ENCODE results near the gene MDK.

MDK gene

DNA sequence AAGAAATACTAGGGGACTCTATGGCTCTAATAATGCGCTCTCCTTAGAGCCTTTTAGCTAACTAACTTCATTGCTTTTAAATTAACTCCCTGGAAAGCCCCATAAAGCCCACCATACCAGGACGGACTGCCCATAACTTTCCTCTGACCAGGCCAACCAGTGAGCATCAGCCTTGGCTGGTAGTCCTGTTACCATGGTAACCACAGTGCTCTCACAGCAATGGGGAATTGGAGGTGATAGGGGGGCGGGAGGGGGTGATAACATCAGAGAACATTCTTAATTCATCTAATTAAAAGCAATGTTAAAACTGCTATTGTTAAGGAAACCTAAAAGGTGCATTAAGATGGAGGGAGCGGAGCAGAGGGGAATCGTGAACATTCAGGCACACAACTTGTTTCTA, 37.3 kb downstream of the MDK start:
- no peaks in the 10 kb centered on the region for H3K27me3 Mint-ChIP-seq
- H3K9me3 Mint-ChIP-seq, result no peaks in the 10 kb centered on the region
- no peak overlapping the region for H3K4me3 Mint-ChIP-seq
- ATAC-seq (no peak), DNase-seq (no peak)
- H3K4me1 Mint-ChIP-seq, result peaks cover 38% of the 10 kb centered on the region
- H3K27ac Mint-ChIP-seq, result no peak overlapping the region

DNA sequence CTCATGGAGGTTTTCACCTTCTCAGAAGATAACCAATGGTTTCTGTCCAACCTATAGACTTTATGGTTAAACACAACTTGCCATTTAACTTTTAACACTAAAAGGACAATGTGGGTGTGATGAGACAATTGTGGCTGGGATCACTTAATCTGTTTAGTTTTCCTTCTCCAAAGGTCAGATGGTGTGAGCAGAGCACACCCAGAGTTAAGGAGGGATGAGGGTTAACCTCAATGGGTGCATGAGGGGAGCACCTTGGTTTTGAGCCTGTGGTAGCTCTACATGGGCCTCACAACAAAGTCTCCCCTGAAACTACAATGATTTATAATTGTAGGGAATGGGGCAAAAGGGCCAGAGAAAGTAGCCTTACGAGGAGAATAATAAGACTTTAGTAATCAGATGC, 39.0 kb downstream of the MDK start:
- H3K4me3 Mint-ChIP-seq, result no peak overlapping the region
- DNase-seq (no peak), ATAC-seq (no peak)
- no peaks in the 10 kb centered on the region for H3K9me3 Mint-ChIP-seq
- peaks cover 20% of the 10 kb centered on the region for H3K4me1 Mint-ChIP-seq
- H3K27me3 Mint-ChIP-seq, result no peaks in the 10 kb centered on the region
- no peak overlapping the region for H3K27ac Mint-ChIP-seq

DNA sequence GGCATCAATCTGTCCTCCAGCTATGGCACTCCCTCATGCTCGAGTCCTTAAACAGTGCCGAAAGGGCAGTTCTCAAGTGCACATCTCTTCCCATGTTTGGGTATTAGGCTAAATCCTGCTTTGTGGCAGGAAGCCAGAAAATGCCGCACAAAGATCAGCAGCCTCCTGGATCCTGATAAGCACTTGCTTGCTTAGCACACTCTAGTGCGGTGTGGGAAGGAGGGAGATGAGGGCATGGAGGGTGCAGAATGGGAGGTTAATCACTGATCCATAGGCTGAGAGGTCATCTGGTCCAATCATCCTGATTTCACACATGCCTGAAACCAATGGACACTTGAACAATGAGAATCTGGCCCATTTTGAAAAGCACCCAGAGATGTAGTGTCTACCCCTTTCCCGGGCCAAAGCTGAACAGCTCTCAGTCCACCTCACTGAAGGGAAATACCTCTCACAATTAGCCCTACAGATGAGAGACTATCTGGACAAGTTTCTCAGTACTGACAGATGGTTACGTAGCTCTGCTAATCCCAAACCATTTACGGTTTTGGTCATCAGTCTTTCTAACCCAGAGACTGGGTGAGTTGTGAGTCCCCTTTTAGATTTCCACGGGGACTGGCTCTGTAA, 39.9 kb downstream of the MDK start:
- ATAC-seq, result no peak
- no peak overlapping the region for H3K4me3 Mint-ChIP-seq
- H3K27ac Mint-ChIP-seq, result no peak overlapping the region
- H3K27me3 Mint-ChIP-seq, result no peaks in the 10 kb centered on the region
- no peak for DNase-seq
- no peaks in the 10 kb centered on the region for H3K9me3 Mint-ChIP-seq
- H3K4me1 Mint-ChIP-seq, result peaks cover 12% of the 10 kb centered on the region

DNA sequence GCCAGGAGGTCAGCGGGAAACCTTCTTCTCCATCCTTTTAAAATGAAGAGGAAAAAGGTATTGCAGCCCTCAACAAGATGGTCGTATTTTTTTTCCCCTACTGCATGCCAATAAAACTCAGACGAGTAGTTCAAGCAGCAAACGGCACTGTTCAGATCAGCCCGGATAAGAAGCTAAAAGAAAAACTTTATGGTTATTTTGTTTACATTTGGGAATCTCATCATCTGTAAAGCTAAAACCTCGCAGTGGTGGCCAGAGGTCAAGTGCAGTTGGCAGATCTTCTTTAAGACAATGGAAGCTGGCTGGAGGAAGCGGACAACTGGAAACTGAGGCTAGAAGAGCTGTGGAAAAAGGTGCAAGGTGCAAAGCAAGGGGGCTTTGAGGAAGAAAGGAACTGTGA, 41.1 kb downstream of the MDK start:
- H3K27me3 Mint-ChIP-seq, result no peaks in the 10 kb centered on the region
- H3K27ac Mint-ChIP-seq, result no peak overlapping the region
- no peak for DNase-seq
- peaks cover 7% of the 10 kb centered on the region for H3K4me1 Mint-ChIP-seq
- H3K4me3 Mint-ChIP-seq, result no peak overlapping the region
- no peak for ATAC-seq
- no peaks in the 10 kb centered on the region for H3K9me3 Mint-ChIP-seq

DNA sequence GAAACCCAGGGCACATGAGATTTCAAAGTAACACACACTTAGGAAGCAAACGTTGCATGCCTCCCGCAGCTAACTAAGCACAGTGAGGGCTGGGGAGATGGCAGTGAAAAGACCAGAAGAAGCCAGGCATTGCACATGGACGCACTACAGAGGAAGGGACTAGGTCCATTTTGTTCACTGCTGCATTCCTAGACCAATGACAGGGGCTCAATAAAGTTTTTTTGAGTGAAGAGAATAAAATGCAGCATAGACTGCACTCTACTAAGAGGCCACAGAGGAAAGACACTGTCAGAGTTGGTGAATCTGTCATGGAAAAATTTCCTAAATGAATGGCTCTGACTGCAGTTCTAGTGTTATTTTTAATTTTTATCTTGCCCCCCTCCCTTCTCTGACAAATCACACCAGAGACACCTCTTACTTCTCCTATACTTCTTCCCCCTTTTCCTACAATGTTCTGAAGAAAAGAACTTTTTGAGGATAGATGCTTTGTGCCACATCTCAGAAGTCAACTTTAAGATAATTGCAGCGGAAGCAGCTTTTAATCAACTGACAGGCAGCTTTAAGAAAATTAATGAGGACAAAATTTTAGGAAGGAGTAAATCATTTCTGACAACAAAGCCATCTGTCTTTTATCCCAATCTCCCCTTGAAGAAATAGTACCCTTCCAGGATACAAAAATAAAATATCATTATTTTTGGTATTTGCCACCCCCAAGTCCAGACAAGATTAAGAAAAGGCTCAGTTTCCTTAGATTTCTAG, 44.9 kb downstream of the MDK start:
- no peak overlapping the region for H3K4me3 Mint-ChIP-seq
- ATAC-seq (no peak), DNase-seq (no peak)
- no peaks in the 10 kb centered on the region for H3K9me3 Mint-ChIP-seq
- no peak overlapping the region for H3K27ac Mint-ChIP-seq
- H3K4me1 Mint-ChIP-seq, result no peaks in the 10 kb centered on the region
- H3K27me3 Mint-ChIP-seq, result no peaks in the 10 kb centered on the region

DNA sequence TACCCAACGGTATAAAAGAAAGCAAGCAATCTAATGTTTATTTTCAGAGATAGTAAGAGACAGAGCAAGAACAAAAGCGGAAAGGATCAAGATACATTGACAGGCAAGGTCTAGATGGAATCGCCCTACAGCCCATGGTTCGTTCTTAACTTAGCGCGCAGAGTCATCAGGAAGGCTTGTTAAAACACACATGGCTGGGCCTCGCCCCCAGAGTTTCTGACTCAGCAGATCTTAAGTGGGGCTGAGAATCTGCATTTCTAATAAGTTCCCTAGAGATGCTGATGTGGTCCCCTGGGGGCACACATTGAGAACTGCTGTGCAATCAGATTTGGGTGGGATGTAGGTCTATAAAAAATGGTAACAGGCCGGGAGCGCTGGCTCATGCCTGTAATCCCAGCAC, 45.9 kb downstream of the MDK start:
- no peak overlapping the region for H3K4me3 Mint-ChIP-seq
- DNase-seq (no peak), ATAC-seq (no peak)
- H3K27ac Mint-ChIP-seq, result no peak overlapping the region
- no peaks in the 10 kb centered on the region for H3K9me3 Mint-ChIP-seq
- no peaks in the 10 kb centered on the region for H3K4me1 Mint-ChIP-seq
- no peaks in the 10 kb centered on the region for H3K27me3 Mint-ChIP-seq

DNA sequence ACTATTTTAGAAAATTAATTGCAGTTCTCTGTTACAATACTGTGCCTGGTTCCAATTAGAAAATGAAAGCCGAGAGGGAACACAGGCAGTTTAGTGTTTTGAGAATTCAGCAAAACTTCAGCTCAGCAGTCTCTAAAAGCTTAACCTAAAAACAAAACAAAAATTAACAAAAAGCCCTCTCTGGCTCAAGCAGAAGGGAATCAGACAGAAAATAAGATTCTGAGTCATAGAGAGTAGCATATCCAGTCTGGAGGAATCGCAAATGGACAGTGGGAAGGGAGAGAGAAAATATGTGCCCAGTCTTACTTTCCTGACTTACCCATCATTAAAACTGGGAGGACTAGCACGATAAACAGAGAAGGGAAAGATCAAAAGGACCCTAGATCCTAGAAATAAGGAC, 48.2 kb downstream of the MDK start:
- ATAC-seq (no peak), DNase-seq (no peak)
- Mint-ChIP-seq H3K27me3 (no peaks in the 10 kb centered on the region), H3K27ac (no peak overlapping the region), H3K4me1 (no peaks in the 10 kb centered on the region), H3K4me3 (no peak overlapping the region), H3K9me3 (no peaks in the 10 kb centered on the region)

DNA sequence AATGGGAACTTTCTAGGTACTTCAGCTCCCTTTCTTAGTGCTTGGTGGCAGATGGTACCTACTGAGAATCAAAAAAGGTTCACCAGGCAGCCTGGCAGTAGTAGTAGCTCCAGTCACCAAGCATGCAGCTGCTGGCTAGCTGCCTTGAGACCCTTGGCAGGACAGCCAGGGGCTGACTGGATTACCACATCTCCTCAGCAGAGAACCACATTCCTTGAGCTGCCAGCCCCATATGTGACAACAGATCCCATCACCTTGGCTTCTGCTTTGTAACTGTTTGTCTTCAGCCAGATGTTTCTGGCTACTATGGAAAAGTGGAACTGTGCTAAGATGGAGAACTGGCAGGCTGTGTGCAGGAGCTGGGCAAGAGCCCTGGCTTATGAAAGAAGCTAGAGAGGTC, 49.7 kb downstream of the MDK start:
- Mint-ChIP-seq H3K4me1 (no peaks in the 10 kb centered on the region), H3K4me3 (no peak overlapping the region), H3K27ac (no peak overlapping the region), H3K27me3 (no peaks in the 10 kb centered on the region), H3K9me3 (no peaks in the 10 kb centered on the region)
- DNase-seq, result no peak
- ATAC-seq, result no peak

All from stimulated activated naive CD8-positive, alpha-beta T cell treated with anti-CD3 and anti-CD28 coated beads, Interleukin-15, amount 100 ng/mL, for 72 hours (primary cell).